A549 (cell line): ENCODE measurements around the gene FAM228A. TPM values are rescaled to one million over a fixed set of nuclear protein-coding genes. Genes with fewer than 3 reads are reported as not detected.

Experiments
- ATAC-seq, 2 experiments: fragments of 200-7000 bp in 1 of 2; fragments of >200 bp in 1 of 2; cut with Nextera tagmentation in 1 of 2; cut with Tn5 transposase in 1 of 2; 3 replicates each; pipeline versions ENCODE4 v1.8.0 to v1.9.1; 2018 to 2020; ENCODE audit warnings: mild to moderate bottlenecking in 1 of 2, moderate library complexity in 1 of 2
- CTCF ChIA-PET: fragments of 300-600 bp; sonication (Branson Sonifier 250); formaldehyde crosslinking; extraction: SDS; loops from one replicate; lab custom pipeline; 2021; ENCODE audit warnings: antibody characterized with exemption, inconsistent platforms; lab: Yijun Ruan, JAX
- POLR2A ChIA-PET: fragments of 350-600 bp; formaldehyde crosslinking; extraction: SDS; loops from one replicate; lab custom pipeline; 2021; ENCODE audit warnings: antibody characterized with exemption, inconsistent platforms; lab: Yijun Ruan, JAX
- DNase-seq, 2 experiments: peaks; one replicate each; pipeline versions ENCODE4 v3.0.0 to v3.0.0-alpha.2; 2011 to 2016; ENCODE audit warnings: low read depth in 1 of 2, low spot score in 1 of 2
- FAIRE-seq: peaks from 2 replicates; lab custom pipeline; 2011; peaks lifted over from hg19 to GRCh38; lab: Jason Lieb, UNC
- H3K27ac ChIP-seq, 2 experiments: fragments of >200 bp; sonication (Bioruptor Twin); formaldehyde crosslinking; 3 replicates each; pipeline ENCODE4 v1.5.1; 2016 to 2017
- H3K4me1 ChIP-seq: fragments of >200 bp; sonication (Bioruptor Twin); formaldehyde crosslinking; 3 replicates; pipeline ENCODE4 v1.6.1; 2016
- H3K4me2 ChIP-seq: fragments of >200 bp; sonication (Bioruptor Twin); formaldehyde crosslinking; 3 replicates; pipeline ENCODE4 v1.6.1; 2016
- H3K4me3 ChIP-seq: fragments of >200 bp; sonication (Bioruptor Twin); formaldehyde crosslinking; 3 replicates; pipeline ENCODE4 v1.5.1; 2016
- H3K9me3 ChIP-seq: fragments of >200 bp; sonication (Bioruptor Twin); formaldehyde crosslinking; 3 replicates; pipeline ENCODE4 v1.6.1; 2016
- BCL3 ChIP-seq: fragments of >200 bp; sonication (Bioruptor Twin); formaldehyde crosslinking; IDR thresholded peaks from 3 replicates; pipeline ENCODE4 v1.6.1; 2016
- CEBPB ChIP-seq, 2 experiments: fragments of >200 bp in 1 of 2; sonication (Bioruptor Twin) in 1 of 2; formaldehyde crosslinking in 1 of 2; IDR thresholded peaks; 2 replicates each; pipeline ENCODE4 v1.6.1; 2012 to 2016
- CHD2 ChIP-seq: fragments of 150-350 bp; IDR thresholded peaks from 2 replicates; pipeline ENCODE4 v1.6.1; 2014; ENCODE audit warnings: low read length; ENCODE audit not compliant: partially characterized antibody
- EHF ChIP-seq: fragments of 250-450 bp; sonication (Bioruptor Pico); IDR thresholded peaks from 2 replicates; pipeline ENCODE4 v1.5.0; 2020; ENCODE audit warnings: mild to moderate bottlenecking
- EP300 ChIP-seq, 2 experiments: fragments of >200 bp; sonication (Bioruptor Twin); formaldehyde crosslinking; IDR thresholded peaks; 2 replicates in 1 of 2; 3 replicates in 1 of 2; pipeline ENCODE4 v1.6.1; 2016 to 2017
- ESRRA ChIP-seq: fragments of 150-350 bp; IDR thresholded peaks from 2 replicates; pipeline ENCODE4 v1.6.1; 2014; ENCODE audit warnings: mild to moderate bottlenecking, low read length, borderline replicate concordance
- FOSB ChIP-seq: fragments of 250-450 bp; sonication (Bioruptor Pico); IDR thresholded peaks from 2 replicates; pipeline ENCODE4 v1.5.0; 2020; ENCODE audit warnings: mild to moderate bottlenecking, moderate library complexity
- FOSL2 ChIP-seq, 2 experiments: fragments of 450-650 bp in 1 of 2; fragments of >200 bp in 1 of 2; sonication (Bioruptor Twin) in 1 of 2; formaldehyde crosslinking; IDR thresholded peaks; 2 replicates each; pipeline versions ENCODE4 v1.5.0 to v1.6.1; 2016 to 2020; ENCODE audit warnings: mild to moderate bottlenecking in 1 of 2, moderate library complexity in 1 of 2
- GATA3 ChIP-seq: IDR thresholded peaks from 2 replicates; pipeline ENCODE4 v1.6.1; 2012; ENCODE audit warnings: borderline replicate concordance
- HDAC2 ChIP-seq: fragments of 200-600 bp; sonication (generic); IDR thresholded peaks from 2 replicates; pipeline ENCODE4 v1.6.1; 2016
- HES2 ChIP-seq: fragments of >200 bp; sonication (Bioruptor Twin); formaldehyde crosslinking; IDR thresholded peaks from 2 replicates; pipeline ENCODE4 v1.6.1; 2016
- KDM5A ChIP-seq: fragments of 200-600 bp; sonication (generic); IDR thresholded peaks from 2 replicates; pipeline ENCODE4 v1.6.1; 2016; ENCODE audit warnings: antibody characterized with exemption, mild to moderate bottlenecking
- MAX ChIP-seq: IDR thresholded peaks from 2 replicates; pipeline ENCODE4 v1.6.1; 2012
- MAZ ChIP-seq: fragments of 150-350 bp; IDR thresholded peaks from 2 replicates; pipeline ENCODE4 v1.6.1; 2014; ENCODE audit warnings: antibody characterized with exemption, low read depth, low read length, borderline replicate concordance
- NR3C1 ChIP-seq: fragments of >200 bp; sonication (Bioruptor Twin); formaldehyde crosslinking; IDR thresholded peaks from 3 replicates; pipeline ENCODE4 v1.6.1; 2017
- PHF8 ChIP-seq: fragments of 200-600 bp; sonication (generic); IDR thresholded peaks from 2 replicates; pipeline ENCODE4 v1.6.1; 2016; ENCODE audit warnings: low read depth, mild to moderate bottlenecking, antibody characterized with exemption, moderate library complexity, borderline replicate concordance
- POLR2AphosphoS2 ChIP-seq: conservative IDR thresholded peaks from 2 replicates; pipeline ENCODE4 v1.6.1; 2012; ENCODE audit warnings: low read length, improper control_type of control experiment, inconsistent platforms
- RAD21 ChIP-seq, 2 experiments: fragments of >200 bp in 1 of 2; sonication (Bioruptor Twin) in 1 of 2; formaldehyde crosslinking in 1 of 2; IDR thresholded peaks in 1 of 2; conservative IDR thresholded peaks in 1 of 2; 2 replicates in 1 of 2; 3 replicates in 1 of 2; pipeline ENCODE4 v1.6.1; 2012 to 2018; ENCODE audit warnings: inconsistent platforms in 1 of 2
- REST ChIP-seq: fragments of 200-600 bp; sonication (generic); IDR thresholded peaks from 2 replicates; pipeline ENCODE4 v1.6.1; 2016; ENCODE audit warnings: antibody characterized with exemption, mild to moderate bottlenecking, moderate library complexity
- RNF2 ChIP-seq: fragments of 200-600 bp; sonication (generic); IDR thresholded peaks from 2 replicates; pipeline ENCODE4 v1.6.1; 2016; ENCODE audit warnings: low read depth, mild to moderate bottlenecking, antibody characterized with exemption, moderate library complexity, borderline replicate concordance
- USF2 ChIP-seq: fragments of 450-650 bp; IDR thresholded peaks from 2 replicates; pipeline ENCODE4 v1.6.1; 2014; ENCODE audit warnings: antibody characterized with exemption
- ZNF302 ChIP-seq: fragments of 250-450 bp; sonication (Bioruptor Pico); IDR thresholded peaks from 2 replicates; pipeline ENCODE4 v1.9.0; 2021; ENCODE audit warnings: inconsistent platforms, mild to moderate bottlenecking, moderate library complexity
- WGBS: methylation state at CpG from one replicate; pipeline ENCODE4 v1.1.6; 2017; ENCODE audit errors: missing lambda C conversion rate; 5-methylcytosine and 5-hydroxymethylcytosine counted together
- polyA plus RNA-seq, 4 experiments: library from polyadenylated mRNA; depleted of rRNA in 3 of 4; stranded (reverse); fragments of >200 nt; fragmentation: RNase III in 1 of 4; extraction: RNeasy Plus Mini Kit Qiagen cat#74134 plus additional on column Dnase treatment in 1 of 4; gene quantifications; 2 replicates in 3 of 4; 3 replicates in 1 of 4; pipeline ENCODE4 v1.2.3, GENCODE V29; 2011 to 2017

The FAM228A gene
- polyA plus RNA-seq, 2 of the 4 experiments (the other 2 are of a cell fraction): 0.13 TPM; not detected in 1

GRCh38 chr2:24210106-24210455 is 35.2 kb downstream of the FAM228A start:
- Histone ChIP-seq H3K4me2 (no peak overlapping the region), H3K27ac (no peak overlapping the region), H3K4me3 (no peak overlapping the region)
- DNase-seq: no peak
- WGBS: 90% methylated on average over 2 of the region's 2 CpGs
- TF ChIP-seq MAX: no peak
- TF ChIP-seq BCL3: no peak
- no peak for TF ChIP-seq POLR2AphosphoS2
- no peak for TF ChIP-seq FOSL2 (IDR thresholded peaks at IDR 0.05)
- no peak for TF ChIP-seq FOSL2 (CRISPR knock-in tag; IDR thresholded peaks at IDR 0.05)
- no peak for TF ChIP-seq HDAC2
- TF ChIP-seq FOSB (CRISPR knock-in tag): no peak
- TF ChIP-seq ESRRA: no peak
- no peak for TF ChIP-seq EP300 (IDR thresholded peaks at IDR 0.05)
- TF ChIP-seq USF2: no peak
- no peak for TF ChIP-seq ZNF302 (CRISPR knock-in tag)
- TF ChIP-seq REST: no peak
- TF ChIP-seq CHD2: no peak
- TF ChIP-seq MAZ: no peak
- TF ChIP-seq RNF2: no peak
- no peak for TF ChIP-seq HES2
- no peak for TF ChIP-seq RAD21 (conservative IDR thresholded peaks at IDR 0.05 in 1 of 2, IDR thresholded peaks at IDR 0.05 in 1 of 2)
- TF ChIP-seq EHF (CRISPR knock-in tag): no peak
- TF ChIP-seq NR3C1: no peak
- TF ChIP-seq, all 56 proteins: peak for 0
- ATAC-seq: no peak
- ChIA-PET POLR2A (no interaction called here), CTCF (interaction anchor here (0.8 to 1.3 kb wide), 2 partner anchors 9 to 11 kb away, joined by 3 to 5 read pairs; no protein-coding TSS in a partner anchor)
- no peaks in the 10 kb centered on the region for H3K4me1 ChIP-seq
- no peak for FAIRE-seq
- no peaks in the 10 kb centered on the region for H3K9me3 ChIP-seq

- WGBS: 94% methylated on average over 21 of the region's 21 CpGs
- no peak overlapping the region for H3K4me2 ChIP-seq
- DNase-seq (no peak), FAIRE-seq (no peak)
- H3K4me1 ChIP-seq: no peaks in the 10 kb centered on the region
- no peaks in the 10 kb centered on the region for H3K9me3 ChIP-seq
- ChIA-PET CTCF (no interaction called here), POLR2A (no interaction called here)
- no peak overlapping the region for H3K27ac ChIP-seq
- H3K4me3 ChIP-seq: no peak overlapping the region
- TF ChIP-seq KDM5A (no peak), PHF8 (no peak), FOSB (CRISPR knock-in tag) (no peak), CEBPB (IDR thresholded peaks at IDR 0.05) (no peak), REST (no peak), GATA3 (no peak)
- TF ChIP-seq, all 56 proteins: peak for 0
- ATAC-seq: no peak; a peak in 1 of 6 replicates
Measured at GRCh38 chr2:24210723-24211122, 35.9 kb downstream of the FAM228A start.
